Measurements from ENCODE around the gene TBCD.
"Not testable (repeated sequence)": the region's sequence is repeated elsewhere in the genome, so short reads cannot be mapped to it uniquely, and the experiment has no call there.

Gene TBCD

DNA sequence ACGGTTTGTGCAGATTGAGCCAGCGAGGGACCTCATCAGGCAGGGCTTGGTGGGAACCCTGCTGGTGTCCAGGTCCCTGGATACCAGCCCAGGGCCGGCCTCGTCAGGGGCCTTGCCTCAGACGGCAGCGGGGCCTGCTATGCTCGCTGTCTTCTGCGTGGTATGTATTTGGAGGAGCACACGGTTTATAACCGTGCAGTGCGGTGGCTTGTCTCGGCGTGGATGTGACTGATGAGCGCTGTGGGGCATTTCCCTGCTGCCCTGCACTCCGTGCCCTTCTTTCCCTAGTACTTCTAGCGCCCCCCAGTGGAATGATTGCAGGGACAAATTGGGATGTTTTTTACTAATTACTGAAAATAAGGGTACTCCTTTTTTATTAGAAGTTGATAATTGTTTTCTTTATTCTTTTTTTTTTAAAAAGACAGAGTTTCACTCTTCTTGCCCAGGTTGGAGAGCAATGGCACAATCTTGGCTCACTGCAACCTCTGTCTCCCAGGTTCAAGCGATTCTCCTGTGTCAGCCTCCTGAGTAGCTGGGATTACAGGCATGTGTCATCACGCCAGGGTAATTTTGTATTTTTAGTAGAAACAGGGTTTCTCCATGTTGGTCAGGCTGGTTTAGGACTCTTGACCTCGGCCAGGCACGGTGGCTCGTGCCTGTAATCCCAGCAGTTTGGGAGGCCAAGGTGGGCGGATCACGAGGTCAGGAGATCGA, 15.3 kb downstream of the TBCD start:
- no peak for FAIRE-seq

DNA sequence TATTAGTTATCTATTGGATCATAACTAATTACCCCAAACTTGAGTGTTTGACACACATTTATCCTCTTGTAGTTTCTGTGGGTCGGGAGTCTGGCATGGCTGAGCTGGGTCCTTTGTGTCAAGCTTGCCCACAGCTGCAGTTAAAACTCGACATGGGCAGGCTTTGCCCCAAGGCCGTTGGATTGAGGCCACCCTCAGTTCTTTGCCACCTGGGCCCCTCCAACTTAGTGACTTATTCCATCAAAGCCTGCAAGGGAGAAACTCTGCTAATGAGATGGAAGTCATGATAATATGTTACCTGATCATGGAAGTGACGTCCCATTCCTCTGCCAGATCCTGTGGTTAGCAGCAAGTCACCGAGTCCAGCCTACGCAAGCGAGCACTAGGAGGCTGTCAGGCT, 17.2 kb downstream of the TBCD start:
- no peak for FAIRE-seq

DNA sequence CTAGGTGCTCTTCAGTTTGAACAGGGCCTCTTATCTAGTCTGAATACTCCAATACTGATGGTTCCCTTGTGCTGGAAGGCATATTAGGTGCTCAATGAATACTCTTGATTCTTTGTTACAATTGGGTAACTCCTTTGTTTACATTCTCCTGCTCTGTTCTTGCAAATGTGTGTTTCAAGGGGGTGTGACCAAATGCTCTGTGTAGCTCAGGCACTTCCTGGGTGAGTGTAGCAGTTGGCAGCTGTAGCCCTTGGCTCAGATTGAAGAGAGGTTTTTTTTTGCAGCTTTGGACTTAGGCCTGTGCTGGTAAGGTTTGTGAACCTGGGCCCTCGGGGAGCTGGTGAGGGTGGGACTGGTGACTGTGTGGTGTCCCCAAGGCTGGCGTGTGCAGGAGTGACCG, 20.2 kb downstream of the TBCD start:
- FAIRE-seq, result no peak

DNA sequence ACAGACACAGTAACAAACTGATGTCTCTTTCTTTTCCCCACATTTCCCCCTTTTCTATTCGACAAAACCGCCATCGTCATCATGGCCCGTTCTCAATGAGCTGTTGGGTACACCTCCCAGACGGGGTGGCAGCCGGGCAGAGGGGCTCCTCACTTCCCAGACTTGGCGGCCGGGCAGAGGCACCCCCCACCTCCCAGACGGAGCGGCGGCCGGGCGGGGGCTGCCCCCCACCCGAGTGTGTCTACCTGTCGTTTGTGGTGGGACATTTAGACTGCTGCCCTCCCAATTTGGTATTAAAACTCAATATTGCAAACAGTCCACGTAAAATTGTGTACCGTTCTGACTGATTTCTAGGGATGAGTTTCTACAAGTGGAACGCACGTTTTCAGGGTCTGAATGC, 22.6 kb downstream of the TBCD start:
- FAIRE-seq, result not testable (repeated sequence)

DNA sequence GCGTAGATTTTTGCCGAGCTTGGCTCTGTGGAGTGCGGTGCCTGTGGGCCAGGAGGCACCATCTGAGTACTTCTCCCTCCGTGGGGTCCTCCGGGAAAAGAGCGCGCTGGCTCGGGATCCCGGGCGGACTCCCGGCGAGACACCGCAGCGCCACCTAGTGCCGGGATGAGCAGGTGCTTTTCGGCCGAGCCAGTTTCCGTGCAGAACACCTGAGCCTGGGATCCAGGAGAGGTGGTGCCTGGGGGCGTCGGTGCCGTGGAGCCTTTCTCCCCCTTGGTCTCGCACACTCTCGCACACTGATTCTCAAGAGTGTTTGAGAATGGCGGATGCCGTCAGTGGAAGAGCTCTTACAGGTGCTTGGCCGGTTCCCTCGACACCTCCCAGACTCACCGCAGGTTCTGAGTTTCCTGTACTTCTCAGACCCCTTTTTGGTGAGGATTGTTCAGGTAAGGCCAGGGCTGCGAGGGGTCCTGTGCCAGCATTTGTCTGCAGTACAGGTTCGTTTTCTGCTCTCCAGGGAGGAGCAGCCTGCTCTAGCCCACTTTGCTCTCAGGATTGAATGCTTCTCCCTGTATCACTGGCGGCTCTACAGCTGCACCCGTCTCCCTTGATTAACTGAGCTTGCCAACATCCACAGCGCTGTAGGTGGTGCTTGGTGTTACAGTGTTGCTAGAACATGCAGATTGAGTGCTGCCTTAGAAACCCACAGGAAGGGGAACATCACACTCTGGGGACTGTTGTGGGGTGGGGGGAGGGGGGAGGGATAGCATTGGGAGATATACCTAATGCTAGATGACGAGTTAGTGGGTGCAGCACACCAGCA, 23.3 kb downstream of the TBCD start:
- FAIRE-seq, result no peak

DNA sequence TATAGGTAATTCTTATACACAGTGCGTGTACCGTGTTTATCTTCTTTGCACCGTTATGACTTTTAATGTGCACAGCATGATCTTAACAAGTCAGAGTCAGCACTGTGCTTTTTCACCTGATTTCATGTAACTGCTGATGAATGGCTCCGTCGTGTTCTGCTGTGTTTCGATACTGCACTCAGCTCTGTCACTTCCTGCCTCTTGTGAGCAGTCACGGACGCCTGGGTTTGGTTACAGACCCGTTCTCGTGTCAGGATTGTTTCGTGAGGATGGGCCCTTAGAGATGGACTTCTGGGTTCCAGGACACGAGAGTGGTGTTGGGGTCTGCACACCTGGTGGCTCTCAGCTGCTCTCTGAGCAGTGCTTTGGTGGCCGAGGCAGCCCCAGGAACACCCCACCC, 24.6 kb downstream of the TBCD start:
- no peak for FAIRE-seq

DNA sequence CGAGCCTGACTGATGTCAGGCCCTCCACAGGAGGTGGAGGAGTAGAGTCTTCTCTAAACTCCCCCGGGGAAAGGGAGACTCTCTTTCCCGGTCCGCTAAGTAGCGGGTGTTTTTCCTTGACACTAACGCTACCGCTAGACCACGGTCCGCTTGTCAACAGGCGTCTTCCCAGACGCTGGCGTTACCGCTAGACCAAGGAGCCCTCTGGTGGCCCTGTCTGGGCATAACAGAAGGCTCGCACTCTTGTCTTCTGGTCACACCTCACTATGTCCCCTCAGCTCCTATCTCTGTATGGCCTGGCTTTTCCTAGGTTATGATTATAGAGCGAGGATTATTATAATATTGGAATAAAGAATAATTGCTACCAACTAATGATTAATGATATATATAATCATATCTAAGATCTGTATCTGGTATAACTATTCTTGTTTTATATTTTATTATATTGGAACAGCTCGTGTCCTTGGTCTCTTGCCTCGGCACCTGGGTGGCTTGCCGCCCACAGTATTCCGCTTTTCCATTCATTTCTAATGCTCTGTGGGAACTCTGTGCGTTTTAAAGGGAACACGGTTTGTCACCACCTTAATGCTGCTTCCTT, 26.0 kb downstream of the TBCD start:
- not testable (repeated sequence) for FAIRE-seq

DNA sequence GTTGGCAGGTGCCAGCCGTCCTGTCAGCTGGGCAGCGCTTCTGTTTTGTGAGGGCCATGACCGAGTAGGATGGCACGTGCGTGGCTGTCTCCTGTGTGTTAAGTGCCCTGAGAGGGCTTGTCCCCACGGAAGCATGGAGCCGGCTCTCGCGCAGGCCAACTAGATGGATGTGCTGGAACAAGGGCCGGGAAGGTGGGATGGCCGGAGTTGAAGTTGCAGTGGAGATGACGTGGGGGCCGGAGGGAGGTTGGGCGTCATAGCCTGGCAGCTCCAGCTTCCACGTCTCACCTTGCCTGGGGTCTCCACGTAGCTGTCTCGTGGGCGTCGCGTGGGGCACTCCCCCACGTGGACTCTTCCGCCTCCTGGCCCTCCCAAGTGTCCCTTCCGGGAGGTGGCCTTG, 27.7 kb downstream of the TBCD start:
- FAIRE-seq, result no peak

DNA sequence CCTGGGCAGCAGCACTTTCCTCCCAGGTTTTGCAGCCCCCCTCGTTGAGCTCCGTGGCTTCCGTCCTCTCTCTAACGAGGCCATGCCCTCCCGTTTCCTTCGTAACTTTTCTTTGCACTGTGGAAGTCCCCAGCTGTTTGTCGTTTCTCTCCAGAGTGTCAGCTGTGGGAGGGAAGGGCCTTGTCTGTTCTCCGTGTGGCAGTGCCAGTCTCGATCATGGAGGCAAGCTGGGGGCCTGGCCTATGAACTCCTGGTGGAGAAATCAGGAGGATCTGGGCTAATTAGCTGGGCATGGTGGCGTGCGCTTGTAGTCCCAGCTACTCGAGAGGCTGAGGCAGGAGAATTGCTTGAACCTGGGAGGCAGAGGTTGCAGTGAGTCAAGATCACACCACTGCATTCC, 28.3 kb downstream of the TBCD start:
- no peak for FAIRE-seq

DNA sequence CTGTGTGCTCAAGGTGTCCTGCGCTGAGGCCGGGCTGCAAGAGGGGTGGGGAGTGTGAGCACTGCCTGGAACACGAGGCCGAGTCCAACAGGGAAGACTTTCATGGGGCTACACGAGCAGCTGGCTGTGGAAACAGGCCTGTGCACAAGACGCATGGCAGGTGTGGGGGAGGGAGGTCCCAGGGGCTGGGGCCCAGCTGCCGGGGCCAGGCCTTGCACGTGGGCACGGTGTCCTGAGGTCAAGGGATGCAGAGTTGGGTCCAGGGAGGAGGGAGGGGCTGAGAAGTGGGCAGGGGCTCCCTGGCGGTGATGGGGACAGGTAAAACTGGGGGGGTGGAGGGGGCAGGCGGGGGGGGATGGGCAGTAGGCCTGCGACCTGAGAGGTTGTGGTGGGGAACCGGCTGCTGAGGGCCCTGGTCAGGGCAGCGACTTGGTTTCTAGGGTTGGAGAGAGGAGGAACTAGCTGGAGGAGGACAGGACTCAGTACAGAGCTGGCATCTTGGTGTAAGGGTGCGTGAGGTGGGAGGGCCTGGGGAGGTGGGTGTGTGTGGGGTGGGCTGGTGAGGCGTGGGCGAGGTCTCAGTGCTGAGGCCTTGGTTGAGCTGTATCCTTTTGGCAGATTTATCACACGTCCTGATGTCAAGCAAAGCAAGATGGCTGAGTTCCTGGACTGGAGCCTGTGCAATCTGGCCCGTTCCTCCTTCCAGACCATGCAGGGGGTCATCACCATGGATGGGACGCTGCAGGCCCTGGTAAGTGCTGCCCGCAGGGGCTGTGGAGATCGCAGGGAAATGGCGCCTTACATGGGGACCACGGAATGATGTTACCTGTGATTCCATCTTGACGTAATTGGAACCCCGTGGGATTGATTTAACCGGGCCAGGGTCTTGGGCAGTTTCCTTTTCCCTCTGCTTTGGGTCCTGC, 29.4 kb downstream of the TBCD start:
- FAIRE-seq, result no peak

DNA sequence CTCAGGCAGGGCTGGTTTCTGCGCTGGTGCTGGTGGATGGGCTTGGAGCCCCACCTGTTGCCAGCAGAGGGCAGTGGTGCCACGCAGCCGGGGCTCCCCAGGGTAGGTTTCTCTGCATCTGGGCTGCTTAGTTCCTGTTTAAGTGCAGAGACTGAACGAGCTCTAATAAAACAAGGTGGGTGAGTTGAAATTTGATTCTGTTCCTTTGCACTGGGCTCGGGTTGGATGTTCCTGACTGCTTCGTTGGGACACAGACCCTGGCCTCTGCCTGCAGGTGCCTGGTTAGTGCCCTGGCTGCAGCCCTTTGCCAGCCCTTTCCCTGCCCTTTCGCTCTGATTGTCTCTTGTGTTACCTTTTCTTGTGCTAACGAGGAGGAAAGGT, 30.0 kb downstream of the TBCD start:
- FAIRE-seq, result no peak

DNA sequence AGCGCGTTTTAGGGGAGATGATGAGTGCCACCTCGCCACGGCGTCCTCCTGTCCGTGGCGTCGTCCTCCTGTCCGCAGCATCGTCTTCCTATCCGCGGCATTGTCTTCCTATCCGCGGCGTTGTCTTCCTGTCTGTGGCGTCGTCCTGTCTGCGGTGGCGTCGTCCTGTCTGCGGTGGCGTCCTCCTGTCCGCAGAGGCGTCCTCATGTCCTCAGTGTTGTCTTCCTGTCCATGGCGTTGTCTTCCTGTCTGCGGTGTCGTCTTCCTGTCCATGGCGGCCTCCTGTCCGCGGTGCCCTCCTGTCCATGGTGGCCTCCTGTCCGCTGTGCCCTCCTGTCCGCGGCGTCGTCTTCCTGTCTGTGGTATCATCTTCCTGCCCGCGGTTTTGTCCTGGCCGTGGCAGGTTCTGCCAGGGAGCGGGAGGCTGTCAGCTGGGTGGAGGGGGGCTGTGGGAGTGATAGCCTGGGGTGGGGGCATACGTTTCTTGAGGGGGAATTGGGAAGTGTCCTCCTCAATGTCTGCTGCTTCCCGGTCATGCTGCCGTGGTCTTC, 30.9 kb downstream of the TBCD start:
- FAIRE-seq, result no peak

DNA sequence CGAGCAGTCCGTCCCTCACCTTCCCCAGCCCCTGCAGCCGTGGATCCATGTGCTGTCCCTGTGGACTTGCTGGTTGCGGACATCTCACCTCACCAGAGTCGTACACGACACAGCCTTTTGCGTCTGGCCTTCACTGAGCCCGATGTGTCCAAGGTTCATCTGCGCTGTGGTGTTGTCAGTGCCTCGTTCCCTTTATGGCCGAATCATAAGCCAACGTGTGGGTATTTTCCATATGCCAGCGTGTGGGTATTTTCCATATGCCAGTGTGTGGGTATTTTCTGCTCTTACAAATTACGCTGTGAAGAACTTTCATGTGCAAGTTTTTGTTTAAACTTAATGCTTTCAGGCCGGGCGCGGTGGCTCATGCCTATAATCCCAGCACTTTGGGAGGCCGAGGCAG, 31.6 kb downstream of the TBCD start:
- FAIRE-seq, result no peak

DNA sequence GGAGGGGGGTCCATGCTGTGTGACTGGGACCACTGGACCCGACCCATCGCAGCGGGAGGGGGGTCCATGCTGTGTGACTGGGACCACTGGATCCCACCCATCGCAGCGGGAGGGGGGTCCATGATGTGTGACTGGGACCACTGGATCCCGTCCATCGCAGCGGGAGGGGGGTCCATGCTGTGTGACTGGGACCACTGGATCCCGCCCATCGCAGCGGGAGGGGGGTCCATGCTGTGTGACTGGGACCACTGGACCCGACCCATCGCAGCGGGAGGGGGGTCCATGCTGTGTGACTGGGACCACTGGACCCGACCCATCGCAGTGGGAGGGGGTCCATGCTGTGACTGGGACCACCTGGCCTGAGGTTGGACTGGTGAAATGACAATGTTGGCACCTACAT, 33.7 kb downstream of the TBCD start:
- not testable (repeated sequence) for FAIRE-seq

DNA sequence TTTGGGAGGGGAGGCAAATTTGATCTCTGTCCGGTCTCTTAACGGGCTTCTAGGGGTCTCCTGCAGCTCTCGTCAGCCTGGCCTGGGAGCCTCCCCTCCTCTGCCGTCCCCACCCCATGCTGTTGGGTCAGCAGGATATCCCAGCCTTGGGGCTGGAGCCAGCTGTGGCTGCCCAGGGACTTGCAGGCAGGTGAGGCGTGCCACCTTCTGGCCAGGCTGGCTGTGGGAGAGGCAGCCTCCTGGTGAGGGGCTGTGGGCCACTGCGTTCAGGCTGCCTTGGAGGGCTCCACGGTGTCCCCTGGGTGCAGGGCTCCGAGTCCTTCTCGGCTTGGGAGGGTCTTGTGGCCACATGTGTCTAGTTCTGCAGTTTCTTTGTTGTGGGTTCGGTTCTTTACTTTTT, 34.6 kb downstream of the TBCD start:
- no peak for FAIRE-seq

DNA sequence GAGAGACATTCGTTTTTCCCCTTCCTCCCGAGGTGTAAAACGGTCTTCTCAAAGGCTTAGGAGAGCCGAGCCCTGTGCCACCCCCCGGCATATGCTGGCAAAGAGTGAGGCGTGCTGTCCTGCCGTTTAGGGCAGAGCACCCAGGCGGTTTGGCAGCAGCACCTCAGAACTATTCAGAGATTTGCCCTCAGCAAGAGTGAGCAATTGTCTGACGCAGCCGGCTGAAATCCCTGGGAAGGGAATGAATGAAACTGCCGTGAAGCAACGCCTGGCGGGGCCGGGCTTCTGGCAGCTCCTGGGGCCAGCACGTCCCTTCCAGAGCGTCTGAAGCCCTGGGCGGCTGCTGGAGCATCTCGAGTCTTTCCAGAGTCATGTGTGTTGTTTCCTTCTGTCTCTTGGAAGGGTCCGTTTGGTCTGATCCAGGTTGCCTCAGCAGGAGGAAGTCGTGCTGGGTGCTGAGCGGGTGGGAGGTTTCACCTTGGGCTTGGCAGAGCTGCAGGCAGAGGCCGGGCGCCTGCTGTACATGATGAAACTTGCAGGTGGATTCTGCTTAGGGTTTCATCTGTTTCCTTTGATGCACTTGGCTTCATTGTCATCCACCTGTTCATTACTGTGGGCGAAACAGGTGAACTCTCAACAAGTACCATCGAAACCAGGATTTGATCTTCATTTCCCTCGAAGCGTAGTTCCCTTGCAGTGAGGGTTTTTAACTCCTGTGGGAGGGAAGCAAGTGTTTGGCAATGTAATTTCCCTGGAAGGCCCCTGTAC, 35.4 kb downstream of the TBCD start:
- no peak for FAIRE-seq

DNA sequence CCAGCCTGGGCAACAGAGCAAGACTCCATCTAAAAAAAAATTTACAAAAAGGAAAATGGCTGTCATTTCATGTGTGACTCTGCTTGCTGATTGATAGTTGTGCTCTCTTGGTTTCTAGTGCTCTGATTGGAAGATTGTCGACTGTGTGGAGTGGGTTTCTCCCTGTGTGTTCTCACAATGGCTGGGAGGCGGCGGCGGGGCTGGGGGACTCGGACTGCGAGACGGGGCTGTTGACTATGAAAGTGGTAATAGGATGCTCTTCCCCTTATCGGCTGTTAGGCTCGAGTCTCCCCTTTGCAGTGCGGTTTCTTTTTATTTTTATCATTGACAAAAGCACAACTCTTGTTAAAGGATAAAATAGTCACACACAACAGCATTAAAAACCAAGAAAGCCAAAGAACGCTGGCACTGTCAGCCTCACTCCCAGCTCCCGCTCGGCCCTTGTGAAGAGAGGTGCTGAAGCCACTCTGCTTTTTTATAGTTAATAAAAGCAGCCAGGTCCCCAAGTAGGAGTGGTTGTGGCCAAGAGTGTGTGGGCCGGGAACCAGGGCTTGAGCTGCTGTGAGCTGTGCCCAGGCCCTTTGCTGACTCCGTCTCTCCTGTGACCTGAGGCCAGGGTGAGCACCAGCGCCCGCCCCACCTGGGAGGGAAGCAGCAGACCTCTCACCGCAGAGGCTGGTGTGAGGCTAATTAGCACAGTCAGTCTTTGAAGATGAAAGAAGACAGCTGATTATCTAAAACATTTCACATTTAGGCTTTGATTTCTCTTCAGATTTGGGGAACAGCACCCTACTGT, 36.5 kb downstream of the TBCD start:
- no peak for FAIRE-seq

DNA sequence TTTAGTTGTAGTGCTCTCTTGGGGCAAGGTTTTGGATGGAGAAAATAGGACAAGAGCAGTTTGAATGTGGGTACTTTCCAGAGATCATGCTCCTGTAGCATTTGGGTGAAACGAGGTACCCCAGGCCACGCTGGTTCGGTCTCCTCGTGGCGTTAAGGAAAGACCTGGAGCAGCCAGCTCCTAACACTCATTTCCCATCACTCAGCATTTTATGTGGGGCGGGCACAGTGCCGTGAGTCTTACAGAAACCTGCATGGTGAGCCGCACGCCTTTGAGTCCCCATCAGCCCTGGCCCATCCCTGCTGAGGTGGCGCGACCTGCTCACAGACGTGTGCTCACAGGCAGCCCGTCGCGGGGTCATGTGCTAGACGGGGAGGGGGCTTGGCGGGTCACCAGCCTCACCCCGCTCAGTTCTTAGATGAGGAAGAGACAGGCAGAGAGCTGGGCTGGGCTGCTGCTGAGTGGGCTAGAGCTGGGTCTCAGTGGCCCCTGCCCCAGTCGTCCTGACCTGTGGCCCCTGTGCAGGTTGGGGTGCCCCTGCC, 37.3 kb downstream of the TBCD start:
- no peak for FAIRE-seq

DNA sequence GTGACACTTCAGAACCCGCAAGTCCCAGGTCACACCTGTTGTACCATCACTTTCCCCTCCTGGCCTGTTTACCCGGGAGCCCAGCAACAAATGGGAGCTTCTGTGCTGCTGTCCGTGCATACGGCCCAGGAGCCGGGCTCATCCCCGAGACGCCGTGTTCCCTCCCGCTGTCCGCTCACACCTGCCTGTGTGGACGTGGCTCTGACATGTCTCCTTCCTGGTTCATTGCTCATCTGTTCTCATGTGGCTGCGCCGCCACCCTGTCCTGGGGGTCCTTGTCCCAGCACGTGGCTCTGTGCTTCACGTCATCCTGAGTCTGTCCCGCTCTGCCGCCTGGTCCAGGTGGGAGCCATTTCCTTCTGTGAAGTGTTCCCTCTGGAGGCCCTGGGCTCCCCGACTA, 37.9 kb downstream of the TBCD start:
- no peak for FAIRE-seq

DNA sequence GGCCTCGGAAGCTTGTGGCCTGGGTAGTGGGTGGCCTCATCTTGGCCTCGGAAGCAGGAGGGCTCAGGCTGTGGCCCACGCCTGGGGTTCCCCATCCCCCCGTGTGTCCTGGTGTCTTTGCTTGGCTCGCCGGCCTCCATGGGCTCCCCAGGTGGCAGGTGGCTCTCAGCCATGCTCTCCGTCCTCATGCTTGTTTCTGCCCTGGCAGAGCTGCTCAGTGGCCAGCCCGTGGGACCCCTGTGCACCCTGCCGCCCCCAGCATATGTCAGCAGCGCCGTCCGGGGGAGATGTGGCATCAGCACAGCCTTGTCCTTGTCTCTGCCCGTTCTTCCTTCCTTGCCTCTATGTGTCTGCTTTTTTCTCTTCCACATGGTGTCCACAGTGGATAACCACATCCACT, 38.5 kb downstream of the TBCD start:
- FAIRE-seq, result no peak

DNA sequence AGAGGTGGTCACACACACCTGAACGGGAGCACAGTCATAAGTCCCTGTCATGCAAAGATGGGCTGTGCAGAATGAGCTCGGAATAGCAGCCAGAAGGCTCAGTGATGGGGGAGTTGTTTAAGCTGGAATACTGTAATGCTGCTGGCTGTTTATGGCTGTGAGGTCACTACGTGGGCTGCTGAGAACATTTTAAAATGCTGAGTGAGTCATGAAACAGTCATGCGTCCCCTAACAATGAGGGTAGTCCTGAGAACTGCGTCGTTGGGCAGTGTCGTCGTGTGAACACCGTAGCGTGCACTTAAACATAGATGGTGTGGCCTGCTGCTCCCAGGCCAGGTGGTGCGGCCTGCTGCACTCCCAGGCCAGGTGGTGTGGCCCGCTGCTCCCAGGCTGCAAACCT, 39.7 kb downstream of the TBCD start:
- FAIRE-seq, result no peak
